Spinal cord (tissue), 10 donors: Measurements from ENCODE around the gene KRTAP4-6. TPM values are rescaled to one million over a fixed set of nuclear protein-coding genes. Genes with fewer than 3 reads are reported as not detected.
"Not testable (repeated sequence)": the region's sequence is repeated elsewhere in the genome, so short reads cannot be mapped to it uniquely, and the experiment has no call there.

Source experiments
- DNase-seq, 6 donors: peaks; one replicate each; pipeline versions ENCODE4 v3.0.0 to v3.0.0-alpha.2; 2013 to 2015; ENCODE audit warnings: low spot score in 6 of 6, low read depth in 4 of 6
- H3K27ac ChIP-seq: one replicate; pipeline ENCODE4 v1.5.1; 2013; ENCODE audit warnings: low read depth, low read length, control low read depth
- H3K27me3 ChIP-seq: one replicate; pipeline ENCODE4 v1.6.1; 2013; ENCODE audit warnings: low read length; ENCODE audit not compliant: control insufficient read depth, insufficient read depth
- H3K36me3 ChIP-seq: one replicate; pipeline ENCODE4 v1.6.1; 2013; ENCODE audit warnings: low read length; ENCODE audit not compliant: control insufficient read depth, insufficient read depth
- H3K4me1 ChIP-seq: one replicate; pipeline ENCODE4 v1.6.1; 2013; ENCODE audit warnings: low read length; ENCODE audit not compliant: control insufficient read depth, insufficient read depth
- H3K4me3 ChIP-seq: one replicate; pipeline ENCODE4 v1.5.1; 2013; ENCODE audit warnings: low read depth, low read length, control low read depth
- H3K9me3 ChIP-seq: one replicate; pipeline ENCODE4 v1.6.1; 2013; ENCODE audit warnings: low read length; ENCODE audit not compliant: control insufficient read depth, insufficient read depth
- WGBS: methylation state at CpG from one replicate; pipeline ENCODE4 v1.1.5; 2013; ENCODE audit warnings: missing lambda C conversion rate; ENCODE audit not compliant: insufficient coverage; 5-methylcytosine and 5-hydroxymethylcytosine counted together
- polyA plus RNA-seq, 2 donors: library from polyadenylated mRNA; unstranded; fragments of 120-200 nt; gene quantifications; one replicate each; pipeline ENCODE4 v1.2.1, GENCODE V29; 2013; ENCODE audit not compliant: insufficient read length in 2 of 2
- total RNA-seq, 2 donors: library from RNA; depleted of rRNA in 1 of 2; stranded (reverse); fragments of 120-200 nt in 1 of 2; fragments of >200 nt in 1 of 2; gene quantifications; one replicate each; pipeline versions ENCODE4 v1.2.3 to v1.2.4, GENCODE V29; 2013 to 2014
- donor health status: healthy.

Gene KRTAP4-6
- total and polyA plus RNA-seq, 4 donors: not detected

GRCh38 chr17:41111151-41111885 lies 29.0 kb downstream of the KRTAP4-6 start:
- H3K27ac ChIP-seq: no peak overlapping the region
- no peaks in the 10 kb centered on the region for H3K27me3 ChIP-seq
- H3K4me3 ChIP-seq: no peak overlapping the region
- peaks cover 2% of the 10 kb centered on the region for H3K9me3 ChIP-seq
- DNase-seq: no peak
- no CpG with 5 or more reads among the region's 2 CpGs for WGBS
- H3K36me3 ChIP-seq: no peaks in the 10 kb centered on the region
- H3K4me1 ChIP-seq: no peaks in the 10 kb centered on the region

GRCh38 chr17:41108728-41109386 lies 31.5 kb downstream of the KRTAP4-6 start:
- H3K4me3 ChIP-seq, H3K9me3 ChIP-seq, H3K4me1 ChIP-seq, H3K36me3 ChIP-seq, H3K27ac ChIP-seq, H3K27me3 ChIP-seq, DNase-seq: not testable (repeated sequence)
- WGBS: no CpG with 5 or more reads among the region's 1 CpG

GRCh38 chr17:41107941-41108450 lies 32.3 kb downstream of the KRTAP4-6 start:
- Histone ChIP-seq H3K36me3 (no peaks in the 10 kb centered on the region), H3K27ac (no peak overlapping the region), H3K27me3 (no peaks in the 10 kb centered on the region), H3K4me1 (no peaks in the 10 kb centered on the region), H3K9me3 (no peaks in the 10 kb centered on the region), H3K4me3 (no peak overlapping the region)
- no peak for DNase-seq
- WGBS: 89% methylated on average over 1 of the region's 1 CpG

GRCh38 chr17:41105347-41105746 lies 35.0 kb downstream of the KRTAP4-6 start, which contains the start of gene KRTAP4-9:
Gene KRTAP4-9, plus strand, starts transcription at chr17:41105389. Its CDS starts 0 bp downstream, at chr17:41105389.
- not testable (repeated sequence) for H3K36me3 ChIP-seq, H3K4me1 ChIP-seq, H3K27ac ChIP-seq, H3K4me3 ChIP-seq, DNase-seq, H3K9me3 ChIP-seq, H3K27me3 ChIP-seq
- 69% methylated on average over 9 of the region's 10 CpGs for WGBS

GRCh38 chr17:41104386-41105038 lies 35.8 kb downstream of the KRTAP4-6 start:
- H3K4me3 ChIP-seq, H3K4me1 ChIP-seq, H3K9me3 ChIP-seq, H3K27ac ChIP-seq, H3K27me3 ChIP-seq, DNase-seq, H3K36me3 ChIP-seq: not testable (repeated sequence)
- no CpG with 5 or more reads among the region's 2 CpGs for WGBS

- Histone ChIP-seq H3K27ac (no peak overlapping the region), H3K36me3 (no peaks in the 10 kb centered on the region), H3K9me3 (no peaks in the 10 kb centered on the region), H3K4me3 (no peak overlapping the region), H3K27me3 (no peaks in the 10 kb centered on the region), H3K4me1 (no peaks in the 10 kb centered on the region)
- no CpG with 5 or more reads among the region's 1 CpG for WGBS
- no peak for DNase-seq
These were observed 36.4 kb downstream of the KRTAP4-6 start for GRCh38 chr17:41103896-41104295.

- no peak within 1 kb of the TSS for H3K27ac ChIP-seq
- DNase-seq: no peak
These were observed 38.6 kb downstream of the KRTAP4-6 start, which contains the start of gene KRTAP4-16 for GRCh38 chr17:41101586-41102259. Gene KRTAP4-16, minus strand, starts transcription at chr17:41102209. Its CDS starts 0 bp downstream, at chr17:41102209.

GRCh38 chr17:41099682-41100480 lies 40.5 kb downstream of the KRTAP4-6 start:
- 100% methylated on average over 1 of the region's 7 CpGs for WGBS
- H3K36me3 ChIP-seq, DNase-seq, H3K27me3 ChIP-seq, H3K4me3 ChIP-seq, H3K9me3 ChIP-seq, H3K4me1 ChIP-seq, H3K27ac ChIP-seq: not testable (repeated sequence)

More at GRCh38 chr17:41101586-41102259, 38.6 kb downstream of the KRTAP4-6 start, which contains the start of gene KRTAP4-16:
- WGBS: 43% methylated on average over 9 of the region's 10 CpGs
- Histone ChIP-seq H3K4me1 (no peaks in the 10 kb centered on the region), H3K36me3 (no peaks in the 10 kb centered on the region), H3K9me3 (no peaks in the 10 kb centered on the region), H3K4me3 (no peak within 1 kb of the TSS), H3K27me3 (no peaks in the 10 kb centered on the region)
